HCT116 (cell line): ENCODE measurements around the gene USP31.

Source experiments
- CTCF ChIP-seq, 3 experiments: fragments of 200-600 bp in 1 of 3; sonication (generic) in 1 of 3; IDR thresholded peaks in 2 of 3; conservative IDR thresholded peaks in 1 of 3; 2 replicates each; pipeline ENCODE4 v1.5.1; 2012 to 2017; ENCODE audit warnings: low read depth in 2 of 3, low read length in 2 of 3, antibody characterized with exemption in 1 of 3, borderline replicate concordance in 1 of 3, control low read depth in 1 of 3, mild to moderate bottlenecking in 1 of 3, mixed read lengths in 1 of 3, mixed run types in 1 of 3, moderate library complexity in 1 of 3; ENCODE audit not compliant: insufficient read depth in 1 of 3
- EGR1 ChIP-seq: IDR thresholded peaks from 2 replicates; pipeline ENCODE4 v1.6.1; 2012; ENCODE audit warnings: low read depth
- ELF1 ChIP-seq: IDR thresholded peaks from 2 replicates; pipeline ENCODE4 v1.6.1; 2012; ENCODE audit warnings: low read depth, borderline replicate concordance
- EZH2 ChIP-seq: fragments of 200-600 bp; sonication (generic); IDR thresholded peaks from 2 replicates; pipeline ENCODE4 v1.6.1; 2017; ENCODE audit warnings: antibody characterized with exemption, mixed run types
- EZH2phosphoT487 ChIP-seq: fragments of 200-600 bp; IDR thresholded peaks from 2 replicates; pipeline ENCODE4 v1.6.1; 2018; ENCODE audit warnings: antibody characterized with exemption, borderline replicate concordance
- JUND ChIP-seq: IDR thresholded peaks from 2 replicates; pipeline ENCODE4 v1.6.1; 2012
- POLR2A ChIP-seq: IDR thresholded peaks from 2 replicates; pipeline ENCODE4 v1.7.0; 2011; ENCODE audit warnings: borderline replicate concordance; ENCODE audit not compliant: insufficient read depth, insufficient read length; ENCODE audit errors: extremely low read depth
- POLR2AphosphoS5 ChIP-seq: IDR thresholded peaks from 2 replicates; pipeline ENCODE4 v1.6.1; 2011; ENCODE audit warnings: mild to moderate bottlenecking, low read depth, low read length, moderate library complexity
- RAD21 ChIP-seq: IDR thresholded peaks from 2 replicates; pipeline ENCODE4 v1.6.1; 2012; ENCODE audit warnings: low read depth, mild to moderate bottlenecking
- REST ChIP-seq: IDR thresholded peaks from 2 replicates; pipeline ENCODE4 v1.6.1; 2012; ENCODE audit warnings: low read depth
- YY1 ChIP-seq: IDR thresholded peaks from 2 replicates; pipeline ENCODE4 v1.6.1; 2011; ENCODE audit warnings: low read length, low read depth, moderate library complexity, mild to moderate bottlenecking; ENCODE audit not compliant: insufficient replicate concordance; ENCODE audit errors: extremely low read depth
- ZBTB33 ChIP-seq: IDR thresholded peaks from 2 replicates; pipeline ENCODE4 v1.6.1; 2011; ENCODE audit warnings: mild to moderate bottlenecking, low read length, moderate library complexity; ENCODE audit not compliant: insufficient replicate concordance; ENCODE audit errors: extremely low read depth
- ZNF274 ChIP-seq: fragments of 200-500 bp; sonication (Bioruptor generic); IDR thresholded peaks from 2 replicates; pipeline ENCODE4 v1.6.1; 2014; ENCODE audit warnings: mild to moderate bottlenecking, low read depth, low read length, inconsistent platforms

GRCh38 chr16:23125277-23125676 lies 24.0 kb downstream of the USP31 start:
- TF ChIP-seq ZBTB33, result no peak
- TF ChIP-seq EZH2, result no peak
- no peak for TF ChIP-seq CTCF (IDR thresholded peaks at IDR 0.05 in 2 of 3, conservative IDR thresholded peaks at IDR 0.05 in 1 of 3; ENCODE audit: borderline replicate concordance in 1 of 3, insufficient read depth in 1 of 3, low read depth in 2 of 3, low read length in 2 of 3)
- no peak for TF ChIP-seq POLR2AphosphoS5
- TF ChIP-seq YY1, result no peak
- TF ChIP-seq JUND, result no peak
- TF ChIP-seq RAD21, result no peak
- no peak for TF ChIP-seq EZH2phosphoT487
- no peak for TF ChIP-seq REST
- TF ChIP-seq EGR1, result no peak
- no peak for TF ChIP-seq ZNF274
- TF ChIP-seq POLR2A, result no peak
- TF ChIP-seq ELF1, result no peak
